ENCODE measurements around the gene BBS12. TPM values are rescaled to one million over a fixed set of nuclear protein-coding genes. Genes with fewer than 3 reads are reported as not detected.
"Not testable (repeated sequence)": the region's sequence is repeated elsewhere in the genome, so short reads cannot be mapped to it uniquely, and the experiment has no call there.

BBS12 gene
- total RNA-seq, 1 experiment from 2014 or later: 4.4 TPM

DNA sequence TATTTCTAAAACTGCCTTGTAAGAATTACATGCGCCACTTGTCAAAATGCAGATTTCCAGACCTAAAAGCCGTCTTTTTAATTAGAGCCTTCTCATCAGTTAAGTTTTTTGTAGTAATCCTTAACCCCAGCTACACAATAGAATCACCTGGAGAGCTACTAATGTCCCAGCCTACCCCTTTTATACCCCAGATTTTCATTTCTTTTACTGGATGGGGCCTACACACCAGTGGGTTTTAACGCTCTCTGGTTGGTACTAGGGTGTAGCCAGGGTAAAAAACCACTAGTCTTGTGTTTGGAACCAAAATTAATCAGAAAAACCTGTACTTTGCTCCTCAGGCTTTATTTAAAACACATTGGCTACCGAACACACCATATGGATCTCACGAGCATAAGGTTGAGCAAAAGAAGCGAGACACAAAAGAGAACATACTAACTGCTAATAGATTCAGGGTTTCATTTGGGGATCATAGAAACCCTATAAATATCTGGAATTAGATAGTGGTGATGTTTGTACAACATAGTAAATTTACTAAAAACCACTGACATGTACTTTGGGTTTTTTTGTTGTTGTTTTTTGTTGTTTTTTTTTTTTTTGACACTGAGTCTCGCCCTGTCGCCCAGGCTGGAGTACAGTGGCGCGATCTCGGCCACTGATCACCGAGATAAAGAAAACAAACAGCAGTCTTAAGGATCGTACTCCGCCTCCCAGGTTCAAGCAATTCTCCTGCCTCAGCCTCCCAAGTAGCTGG, 30.6 kb downstream of the BBS12 start:
- DNase-seq (ENCODE audit: extremely low read depth, low read depth): no peak

DNA sequence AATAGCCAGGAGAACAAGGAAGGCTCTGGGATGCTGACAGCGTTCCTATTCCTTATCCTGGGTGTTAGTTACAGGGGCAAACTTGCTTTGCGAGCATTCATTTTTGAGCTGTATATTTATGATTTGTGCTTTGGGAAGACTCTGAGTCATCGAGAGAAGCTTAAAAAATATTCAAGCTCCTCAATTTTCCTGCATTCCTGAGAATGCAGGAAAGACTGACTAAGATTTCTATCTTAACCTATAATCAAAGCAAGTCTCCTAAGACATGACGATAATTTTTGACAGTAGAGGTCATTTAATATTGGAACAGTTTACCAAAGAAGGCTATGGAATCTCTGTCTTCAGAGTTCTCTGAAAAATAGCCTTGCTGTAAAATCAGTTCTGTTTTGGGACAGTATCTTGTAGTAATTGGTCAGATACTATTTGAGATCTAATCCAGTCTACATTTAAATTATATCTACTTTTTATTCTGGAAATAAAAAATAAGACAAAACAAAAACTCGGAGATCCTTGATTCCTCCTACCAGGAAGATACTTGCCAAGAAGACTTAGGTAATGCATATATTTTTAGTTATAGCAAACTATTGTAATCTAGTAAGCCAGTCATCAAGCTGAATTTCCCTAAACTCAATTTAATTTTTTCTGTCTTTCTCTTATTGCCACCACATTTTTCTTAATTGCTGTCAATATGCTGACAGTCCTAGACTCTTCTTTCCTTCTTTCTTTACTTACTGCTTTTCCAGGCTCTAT, 31.7 kb downstream of the BBS12 start:
- no peak for DNase-seq (ENCODE audit: extremely low read depth, low read depth)

DNA sequence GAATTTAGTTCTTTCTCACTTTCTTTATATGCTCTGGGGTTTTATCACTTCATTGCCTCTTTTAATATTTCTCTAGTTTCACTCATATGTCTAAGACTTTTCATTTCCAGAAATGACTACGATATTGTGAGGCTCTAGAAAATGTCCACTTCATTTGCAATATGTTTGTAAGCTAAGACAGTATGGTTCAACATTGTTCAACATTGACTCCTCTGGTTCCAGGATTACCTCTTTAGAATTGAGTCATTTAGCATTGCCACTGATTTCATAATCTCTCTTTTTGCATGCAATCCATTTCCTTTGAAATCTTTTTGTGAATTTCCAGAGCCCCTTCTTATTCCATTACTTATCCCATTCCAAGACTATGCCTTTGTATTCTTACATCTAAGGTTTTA, 32.3 kb downstream of the BBS12 start:
- peak; percentile 82 for DNase-seq (ENCODE audit: extremely low read depth, low read depth)

DNA sequence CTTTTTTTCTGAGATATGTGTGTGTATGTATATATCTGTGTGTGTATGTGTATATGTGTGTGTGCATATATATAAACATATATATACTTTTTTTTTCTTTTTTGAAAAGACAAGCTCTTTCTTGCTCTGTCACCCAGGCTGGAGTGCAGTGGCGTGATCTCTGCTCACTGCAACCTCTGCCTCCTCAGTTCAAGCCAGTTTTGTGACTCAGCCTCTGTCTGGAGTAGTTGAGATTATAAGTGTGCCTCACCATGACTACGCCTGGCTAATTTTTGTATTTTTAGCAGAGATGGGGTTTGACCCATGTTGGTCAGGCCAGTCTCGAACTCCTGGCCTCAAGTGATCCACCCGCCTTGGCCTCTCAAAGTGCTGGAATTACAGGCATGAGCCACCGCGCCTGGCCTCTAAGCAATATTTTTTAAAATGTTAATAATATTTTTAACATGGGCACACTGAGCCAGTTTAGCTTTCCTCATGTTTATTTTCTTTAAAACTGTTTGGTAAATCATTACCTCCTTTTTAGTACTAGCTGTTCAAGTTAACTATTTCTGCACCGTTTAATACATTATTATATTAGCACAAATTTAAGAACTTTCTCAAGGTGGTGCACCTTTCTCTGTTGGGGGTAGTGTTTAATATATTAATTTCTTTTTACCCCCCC, 33.3 kb downstream of the BBS12 start:
- no peak for DNase-seq (ENCODE audit: extremely low read depth, low read depth)

DNA sequence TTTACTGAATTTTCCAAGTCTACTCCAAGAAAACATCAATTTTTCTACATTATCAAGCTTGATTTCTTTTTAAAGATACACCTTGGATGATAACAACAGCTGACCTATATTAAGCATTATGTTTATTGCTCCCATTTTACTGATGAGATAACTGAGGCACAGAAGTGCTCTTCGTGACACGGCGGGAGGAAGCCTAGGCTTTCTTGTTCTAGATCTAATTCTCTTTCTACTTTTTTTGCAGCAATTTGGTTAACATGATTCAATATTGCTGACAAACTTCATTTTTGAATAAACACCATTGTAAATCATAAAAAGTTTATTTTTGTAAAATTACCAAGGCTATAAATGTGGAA, 33.8 kb downstream of the BBS12 start:
- no peak for DNase-seq (ENCODE audit: extremely low read depth, low read depth)

DNA sequence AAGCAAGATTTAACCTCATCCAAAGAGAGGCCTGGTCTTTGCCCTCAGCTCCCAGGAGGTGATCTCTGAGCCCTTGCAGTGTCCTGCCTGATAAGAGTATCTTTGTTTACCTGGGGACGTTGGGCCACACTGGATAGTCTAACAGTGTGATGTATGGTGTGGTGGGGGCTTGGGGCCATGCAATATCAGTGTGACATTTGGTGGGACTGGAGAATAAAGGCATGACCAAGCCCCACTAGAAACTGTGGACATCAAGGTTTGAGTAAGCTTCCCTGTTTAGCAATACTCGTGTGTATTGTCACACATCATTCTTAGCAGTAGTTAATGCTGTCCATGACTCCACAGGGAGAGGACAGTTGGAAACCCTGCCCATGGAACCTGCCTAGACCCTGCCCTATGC, 34.4 kb downstream of the BBS12 start:
- no peak for DNase-seq (ENCODE audit: extremely low read depth, low read depth)

DNA sequence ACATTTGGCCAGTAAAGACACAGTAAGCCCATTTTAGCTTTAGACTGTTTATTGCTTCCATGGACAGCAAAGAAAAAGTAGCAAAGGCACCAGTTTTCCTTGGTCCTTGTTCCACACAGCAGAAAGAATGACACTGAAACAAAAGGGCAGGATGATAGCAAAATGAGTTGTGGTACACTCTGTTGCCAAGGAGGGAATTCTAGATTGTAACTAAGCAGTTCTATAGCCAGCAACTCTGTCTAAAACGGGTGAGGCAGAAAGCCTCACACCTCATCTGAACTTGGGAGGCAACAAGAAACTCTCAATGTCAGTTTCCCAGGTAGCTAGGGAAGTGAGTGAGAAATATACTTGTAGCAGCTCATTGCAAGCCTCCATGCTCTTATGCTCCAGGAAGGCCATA, 39.2 kb downstream of the BBS12 start:
- no peak for DNase-seq (ENCODE audit: extremely low read depth, low read depth)

DNA sequence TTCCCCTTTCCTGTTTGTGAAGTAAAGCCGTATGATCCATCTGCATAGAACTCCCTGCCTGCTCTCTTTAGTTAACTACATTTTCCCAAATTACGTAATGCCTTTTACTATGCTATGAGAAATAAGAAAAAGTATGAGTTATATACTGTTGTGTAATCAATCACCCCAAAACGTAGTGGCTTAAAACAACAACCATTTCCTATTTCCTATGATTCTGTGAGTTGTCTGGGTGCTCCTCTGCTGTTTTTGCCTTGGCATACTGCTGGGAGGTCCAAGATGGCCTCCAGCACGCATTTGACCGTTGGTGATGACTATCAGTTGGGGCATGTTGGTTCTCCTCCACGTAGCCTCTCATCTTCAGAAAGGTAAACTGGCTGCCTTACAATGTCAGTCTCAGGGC, 39.8 kb downstream of the BBS12 start:
- DNase-seq (ENCODE audit: extremely low read depth, low read depth): no peak

DNA sequence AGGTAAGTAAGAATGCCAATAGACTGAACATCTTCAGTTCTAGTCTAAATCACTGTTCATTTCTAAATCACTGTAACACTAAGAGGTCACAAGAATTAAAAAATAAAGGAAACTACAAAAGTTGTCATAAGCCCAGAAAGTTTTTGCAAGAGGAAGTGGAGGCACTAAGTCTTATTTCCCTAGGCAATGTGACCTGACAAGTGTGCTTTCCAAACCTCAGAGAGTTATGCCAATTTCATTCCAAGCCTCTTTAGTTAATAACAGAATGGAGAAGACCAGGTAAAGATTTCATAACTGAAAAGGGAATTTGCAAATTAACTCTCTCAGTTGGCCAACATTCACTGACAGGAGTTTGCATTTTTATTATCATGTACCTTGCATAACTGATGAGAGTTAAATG, 40.5 kb downstream of the BBS12 start:
- no peak for DNase-seq (ENCODE audit: extremely low read depth, low read depth)

DNA sequence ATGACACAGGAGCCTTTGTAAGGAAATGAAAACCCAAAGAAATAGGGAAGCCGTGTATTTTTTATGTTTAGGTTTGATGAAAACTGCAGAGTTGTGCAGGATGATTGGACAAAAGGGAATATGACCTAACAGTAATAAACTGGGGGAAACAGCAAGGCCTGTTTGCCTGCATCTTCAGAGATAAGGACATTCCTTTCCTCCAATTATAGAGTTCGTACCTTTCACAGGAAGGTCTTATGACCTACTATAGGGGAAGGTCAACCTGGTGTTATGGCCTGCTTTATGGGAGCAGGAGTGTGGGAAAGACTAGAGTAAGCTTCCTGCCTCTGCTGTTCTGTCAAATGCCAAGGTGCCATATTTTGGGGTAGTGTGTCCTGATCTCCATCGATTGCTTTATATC, 42.5 kb downstream of the BBS12 start:
- no peak for DNase-seq (ENCODE audit: extremely low read depth, low read depth)

DNA sequence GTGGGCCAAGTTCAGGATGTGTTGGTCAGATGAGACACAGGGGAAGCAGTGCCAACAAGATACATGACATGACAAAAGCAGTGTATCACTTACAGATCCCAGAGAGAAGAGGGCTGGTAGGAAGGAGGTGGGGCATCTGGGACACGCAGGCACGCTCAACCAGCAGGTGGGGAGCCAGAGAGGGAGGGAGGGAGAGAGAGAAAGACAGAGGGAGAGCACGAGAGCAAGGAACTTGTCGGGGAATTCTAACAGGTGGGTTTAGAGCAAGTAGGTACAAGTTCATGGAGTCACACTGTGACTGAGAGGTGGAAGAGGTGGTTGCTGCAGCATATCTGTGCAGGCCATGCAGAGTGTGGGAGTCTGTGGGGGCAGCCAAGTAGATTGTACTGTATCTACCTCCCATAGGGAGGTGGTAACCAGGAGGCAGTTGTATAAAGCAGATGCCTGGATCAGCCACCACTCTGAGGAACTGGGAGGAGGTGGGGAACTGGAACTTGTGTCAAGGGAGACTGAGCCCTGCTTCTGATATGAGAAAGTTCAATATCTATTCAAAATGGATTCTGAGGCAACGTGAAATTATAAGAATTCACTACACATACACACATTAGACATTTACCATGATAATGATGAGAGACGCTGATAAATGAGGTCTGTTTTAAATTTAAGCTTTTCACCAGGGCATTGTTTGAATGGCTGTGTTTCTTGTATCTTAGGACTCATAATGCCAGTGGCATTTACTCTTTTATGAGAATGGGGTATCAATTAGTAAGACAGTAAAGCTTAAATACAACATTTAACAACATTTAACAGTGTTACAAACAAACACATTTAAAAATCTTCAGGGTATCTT, 43.7 kb downstream of the BBS12 start:
- no peak for DNase-seq (ENCODE audit: extremely low read depth, low read depth)

DNA sequence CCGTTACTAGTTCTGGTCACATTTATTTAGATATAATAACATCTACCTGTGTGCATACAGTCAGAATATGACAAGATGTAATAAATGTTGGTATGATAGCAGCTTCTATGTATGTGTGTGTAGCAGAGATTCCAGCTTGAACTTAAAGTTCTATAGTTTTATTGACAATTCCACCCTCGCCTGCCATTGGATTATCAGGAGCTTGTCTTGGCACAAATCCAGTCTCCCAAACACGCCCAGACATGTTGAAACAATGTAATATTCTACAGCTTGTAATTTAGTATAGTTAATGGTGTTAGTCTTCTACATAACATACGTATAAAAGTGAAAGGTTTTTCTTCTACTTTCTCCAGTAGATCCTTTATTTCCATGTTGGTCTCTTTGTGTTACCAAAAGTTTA, 44.4 kb downstream of the BBS12 start:
- no peak for DNase-seq (ENCODE audit: extremely low read depth, low read depth)

DNA sequence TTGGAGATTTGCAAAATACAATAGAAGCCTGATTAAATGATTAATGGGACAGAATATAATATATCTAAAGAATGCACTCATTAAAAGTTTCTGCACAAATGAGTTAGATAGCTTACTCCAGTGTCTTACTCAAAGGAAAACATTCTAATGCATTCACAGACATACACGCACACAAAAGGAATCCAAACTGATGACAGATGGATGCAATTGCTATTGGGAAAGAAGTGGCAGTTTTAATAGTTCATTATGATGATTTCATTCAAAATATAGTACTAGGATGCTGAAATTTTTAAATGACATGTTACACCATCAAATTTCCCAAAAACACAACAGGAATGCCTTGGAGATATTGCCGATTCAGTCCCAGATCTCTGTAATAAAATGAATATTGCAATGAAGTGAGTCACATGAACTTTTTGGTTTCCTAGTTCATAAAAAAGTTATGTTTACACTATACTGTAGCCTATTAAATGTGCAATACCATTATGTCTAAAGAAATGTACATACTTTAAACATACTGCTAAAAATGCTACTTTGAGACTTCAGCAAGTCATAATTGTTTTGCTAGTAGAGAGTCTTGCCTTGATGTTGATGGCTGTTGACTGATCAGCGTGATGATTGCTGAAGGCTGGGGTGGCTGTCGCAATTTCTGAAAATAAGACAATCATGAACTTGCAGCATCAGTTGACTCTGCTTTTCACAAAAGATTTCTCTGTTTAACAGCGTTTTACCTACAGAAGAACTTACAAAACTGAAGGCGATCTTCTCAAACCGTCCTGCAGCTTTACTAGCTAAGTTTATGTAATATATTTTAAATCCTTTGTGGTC, 45.6 kb downstream of the BBS12 start:
- peak; percentile 92 for DNase-seq (ENCODE audit: extremely low read depth, low read depth)

DNA sequence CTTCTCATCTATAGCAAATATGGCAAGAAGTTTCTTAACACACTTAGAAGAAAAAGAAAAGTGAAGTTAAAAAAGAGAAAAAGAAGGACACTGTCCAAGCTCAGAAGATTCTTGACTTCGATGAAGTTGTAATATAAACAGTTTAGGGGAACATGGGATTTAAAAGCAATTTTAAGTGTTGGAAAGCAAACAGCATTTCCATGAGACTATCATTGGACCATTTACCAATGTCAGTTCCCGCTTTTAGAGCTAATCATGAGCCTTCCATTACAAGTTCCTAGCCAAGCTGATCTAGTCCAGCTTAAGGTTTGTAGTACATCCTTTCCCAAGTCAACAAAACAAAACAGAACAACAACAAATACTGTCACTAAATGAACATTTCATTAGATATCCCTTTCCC, 49.0 kb downstream of the BBS12 start:
- DNase-seq (ENCODE audit: extremely low read depth, low read depth): no peak

DNA sequence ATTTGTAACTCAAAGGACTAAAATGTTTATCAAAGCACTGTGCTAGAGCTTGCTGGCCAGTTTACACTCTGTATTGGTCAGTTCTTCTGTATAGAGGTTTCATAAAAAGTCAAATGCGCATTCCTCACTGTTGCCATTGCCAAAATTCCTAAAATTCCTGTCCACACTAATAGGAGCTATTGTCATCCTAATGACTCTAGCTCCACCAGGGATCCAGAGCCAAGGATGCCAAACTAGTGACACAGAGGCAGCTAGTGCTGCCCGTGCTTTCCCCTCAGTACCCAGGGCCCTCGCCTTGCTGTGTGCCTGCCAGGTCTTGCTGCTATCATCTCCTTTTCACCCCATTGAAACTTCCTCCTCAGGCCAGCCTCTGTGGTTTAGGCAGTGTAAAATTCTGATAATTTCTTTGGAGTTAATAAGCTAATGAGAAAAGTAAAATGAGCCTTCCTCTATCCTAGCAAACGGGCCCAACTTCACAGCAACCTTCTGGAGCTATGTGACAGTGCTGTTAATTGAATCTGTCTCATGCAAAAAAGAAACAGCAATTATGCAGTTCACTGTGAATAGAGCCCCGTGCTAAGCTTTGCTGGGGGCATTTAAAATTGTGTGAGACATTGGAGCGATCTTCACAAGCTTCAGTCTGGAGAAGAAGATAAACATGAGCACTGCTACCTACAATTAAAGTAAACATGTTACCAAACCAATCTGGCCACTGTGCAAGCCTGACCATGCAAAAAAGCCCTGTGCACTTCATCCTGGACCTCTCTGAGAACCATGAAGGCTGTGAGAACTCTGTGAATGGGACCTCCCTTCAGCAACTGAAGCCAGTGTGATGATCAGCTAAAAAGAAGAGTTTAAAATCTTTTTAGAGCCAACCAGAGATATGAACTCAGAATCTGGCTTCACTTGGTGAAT, 51.1 kb downstream of the BBS12 start:
- DNase-seq (ENCODE audit: extremely low read depth, low read depth): peak; percentile 73

DNA sequence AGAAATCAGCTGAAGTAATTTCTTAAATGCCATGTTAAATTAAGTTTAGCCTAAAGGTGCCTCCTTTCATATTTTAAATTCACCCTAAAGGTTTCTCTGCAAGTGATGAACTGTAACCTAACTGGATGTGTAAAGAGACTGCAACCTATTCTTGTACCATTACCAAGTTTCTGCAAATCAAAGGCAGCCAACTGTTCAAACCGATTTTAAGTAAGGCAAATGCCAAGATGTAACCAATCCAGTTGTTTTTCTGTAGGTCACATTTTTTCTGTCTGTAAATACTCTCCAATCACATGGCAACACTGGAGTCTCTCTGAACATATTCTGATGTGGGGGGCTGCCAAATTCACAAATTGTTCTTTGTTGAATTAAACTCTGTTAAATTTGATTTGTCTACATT, 51.8 kb downstream of the BBS12 start:
- DNase-seq (ENCODE audit: extremely low read depth, low read depth): no peak

DNA sequence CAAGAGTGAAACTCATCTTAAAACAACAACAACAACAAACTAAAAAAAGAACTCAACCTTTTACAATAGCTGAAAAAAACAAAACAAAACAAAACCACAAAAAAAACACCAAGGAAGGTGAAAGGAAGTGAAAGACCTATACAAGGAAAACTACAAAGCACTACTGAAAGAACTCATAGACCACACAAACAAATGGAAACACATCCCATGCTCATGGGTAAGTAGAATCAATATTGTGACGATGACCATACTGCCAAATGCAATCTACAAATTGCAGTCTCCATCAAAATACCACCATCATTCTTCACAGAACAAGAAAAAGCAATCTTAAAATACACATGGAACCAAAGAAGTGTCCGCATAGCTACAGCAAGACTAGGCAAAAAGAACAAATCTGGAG, 52.6 kb downstream of the BBS12 start:
- no peak for DNase-seq (ENCODE audit: extremely low read depth, low read depth)

DNA sequence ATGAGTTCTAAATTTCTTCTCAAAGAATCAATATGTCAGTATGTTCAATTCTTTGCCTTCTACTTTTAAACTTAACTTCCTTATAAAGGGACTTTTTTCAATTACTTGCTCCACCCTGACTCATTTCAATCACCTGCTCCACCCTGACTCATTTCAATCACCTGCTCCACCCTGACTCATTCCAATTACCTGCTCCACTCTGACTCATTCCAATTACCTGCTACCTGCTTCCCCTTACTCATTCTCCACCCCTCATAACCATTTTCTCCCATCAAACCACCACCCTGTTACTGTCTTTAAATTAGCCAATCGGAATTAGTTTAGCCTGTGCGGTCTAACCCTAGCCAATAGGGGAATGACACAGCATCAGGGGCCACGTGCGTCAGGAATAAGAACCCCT, 53.8 kb downstream of the BBS12 start:
- not testable (repeated sequence) for DNase-seq (ENCODE audit: extremely low read depth, low read depth)

DNA sequence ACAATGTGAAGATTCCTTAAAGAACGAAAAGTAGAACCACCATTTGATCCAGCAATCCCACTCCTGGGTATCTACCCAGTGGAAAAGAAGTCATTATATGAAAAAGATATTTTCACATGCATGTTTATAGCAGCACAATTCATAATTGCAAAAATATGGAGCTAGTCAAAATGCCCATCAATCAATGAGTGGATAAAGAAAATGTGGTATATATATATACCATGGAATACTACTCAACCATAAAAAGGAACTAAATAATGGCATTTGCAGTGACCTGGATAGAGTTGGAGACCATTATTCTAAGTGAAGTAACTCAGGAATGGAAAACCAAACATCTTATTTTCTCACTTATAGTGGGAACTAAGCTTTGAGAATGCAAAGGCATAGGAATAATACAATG, 54.4 kb downstream of the BBS12 start:
- not testable (repeated sequence) for DNase-seq (ENCODE audit: extremely low read depth, low read depth)
